GM12801 (cell line): ENCODE data around the gene CYFIP2.

Source experiments
- TF ChIP-seq, protein P1 (sequence below): IDR thresholded peaks from one replicate; pipeline ENCODE4 v1.5.1; 2011; ENCODE audit warnings: control low read depth; ENCODE audit not compliant: insufficient read length; ENCODE audit errors: extremely low read depth

The CYFIP2 gene

DNA sequence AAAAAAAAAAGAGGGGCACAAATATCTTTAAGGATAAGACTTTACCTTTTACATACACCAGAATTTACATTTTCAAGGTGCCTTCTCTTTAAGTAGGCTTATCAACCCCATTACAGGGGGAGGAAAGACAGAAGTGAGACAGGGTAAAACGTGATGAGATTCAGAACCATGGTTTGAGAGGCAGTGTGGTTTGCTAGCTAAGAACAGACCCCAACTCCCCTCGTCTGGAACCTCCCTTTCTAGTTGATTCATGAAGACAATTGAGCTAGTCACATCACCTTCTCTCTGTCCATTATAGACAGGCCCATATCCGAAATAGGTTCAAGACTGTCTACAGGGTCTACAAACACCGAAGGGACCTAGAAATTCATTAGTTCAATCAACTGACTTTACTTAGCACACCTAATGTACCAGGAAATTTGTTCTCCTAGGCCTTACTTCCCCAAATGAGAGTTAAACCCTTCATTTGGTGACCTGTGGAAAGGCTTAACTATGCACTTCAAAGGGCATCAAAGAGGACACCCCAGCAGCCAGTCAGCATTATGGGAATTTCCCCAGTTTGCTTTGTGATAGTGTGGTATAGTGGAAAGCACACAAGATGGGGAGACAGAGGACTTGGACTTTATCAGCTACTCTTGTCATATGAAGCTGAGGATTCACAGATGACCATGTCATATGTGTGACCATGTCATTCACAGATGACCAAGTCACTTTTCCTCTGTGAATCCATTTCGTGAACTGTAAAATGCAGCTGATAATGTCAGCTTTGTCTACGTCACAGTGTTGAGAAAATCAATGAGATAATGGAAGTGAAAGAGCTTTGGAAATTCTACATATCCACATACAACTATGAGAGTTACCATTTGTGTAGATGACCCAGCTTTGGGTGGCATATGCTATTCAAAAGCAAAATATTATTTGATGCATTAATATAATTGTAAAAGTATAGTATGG is 40.2 kb upstream of the CYFIP2 start:
- TF ChIP-seq, protein P1, sequence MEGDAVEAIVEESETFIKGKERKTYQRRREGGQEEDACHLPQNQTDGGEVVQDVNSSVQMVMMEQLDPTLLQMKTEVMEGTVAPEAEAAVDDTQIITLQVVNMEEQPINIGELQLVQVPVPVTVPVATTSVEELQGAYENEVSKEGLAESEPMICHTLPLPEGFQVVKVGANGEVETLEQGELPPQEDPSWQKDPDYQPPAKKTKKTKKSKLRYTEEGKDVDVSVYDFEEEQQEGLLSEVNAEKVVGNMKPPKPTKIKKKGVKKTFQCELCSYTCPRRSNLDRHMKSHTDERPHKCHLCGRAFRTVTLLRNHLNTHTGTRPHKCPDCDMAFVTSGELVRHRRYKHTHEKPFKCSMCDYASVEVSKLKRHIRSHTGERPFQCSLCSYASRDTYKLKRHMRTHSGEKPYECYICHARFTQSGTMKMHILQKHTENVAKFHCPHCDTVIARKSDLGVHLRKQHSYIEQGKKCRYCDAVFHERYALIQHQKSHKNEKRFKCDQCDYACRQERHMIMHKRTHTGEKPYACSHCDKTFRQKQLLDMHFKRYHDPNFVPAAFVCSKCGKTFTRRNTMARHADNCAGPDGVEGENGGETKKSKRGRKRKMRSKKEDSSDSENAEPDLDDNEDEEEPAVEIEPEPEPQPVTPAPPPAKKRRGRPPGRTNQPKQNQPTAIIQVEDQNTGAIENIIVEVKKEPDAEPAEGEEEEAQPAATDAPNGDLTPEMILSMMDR: no peak

DNA sequence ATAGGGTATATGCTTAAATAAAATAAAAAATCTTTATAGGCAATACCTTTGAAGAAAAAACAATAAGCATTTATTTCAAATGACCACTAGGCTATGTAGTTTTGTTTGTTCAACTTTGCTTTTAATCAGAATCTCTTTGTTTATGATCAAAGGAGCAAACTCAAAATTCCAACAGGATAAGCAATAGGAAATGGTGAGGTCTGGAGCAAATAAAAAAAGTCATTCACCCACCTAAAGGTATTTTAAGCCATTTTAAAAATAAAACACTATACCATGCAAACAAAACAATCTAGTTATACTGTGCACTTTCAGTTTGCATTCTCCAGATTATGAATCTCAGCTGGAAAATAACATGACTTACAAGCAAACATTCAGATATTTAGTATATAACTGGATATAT is 35.3 kb upstream of the CYFIP2 start:
- TF ChIP-seq, protein P1: no peak

GRCh38 chr5:157232706-157233105 is 33.2 kb upstream of the CYFIP2 start:
- TF ChIP-seq, protein P1: no peak

DNA sequence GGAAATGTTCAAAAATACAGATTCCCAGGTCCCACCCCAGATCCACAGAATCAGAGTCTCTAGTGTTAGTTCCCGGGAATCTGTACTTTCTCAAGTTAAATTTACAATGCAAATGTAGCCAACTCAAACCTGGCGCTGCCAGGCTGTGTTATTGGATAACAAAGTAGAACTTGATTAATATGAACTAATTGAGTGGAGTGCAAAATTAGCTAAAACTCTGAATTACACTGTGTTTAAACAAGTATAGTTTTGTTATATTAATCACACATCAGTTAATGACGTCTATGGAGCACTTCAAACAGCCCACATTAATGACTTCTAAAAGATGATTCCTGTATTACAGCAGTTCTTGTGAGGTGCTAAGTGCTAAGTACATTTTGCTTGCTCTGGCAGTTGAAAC is 32.4 kb upstream of the CYFIP2 start:
- TF ChIP-seq, protein P1: no peak

GRCh38 chr5:157236423-157236822 is 29.5 kb upstream of the CYFIP2 start:
- TF ChIP-seq, protein P1: no peak

DNA sequence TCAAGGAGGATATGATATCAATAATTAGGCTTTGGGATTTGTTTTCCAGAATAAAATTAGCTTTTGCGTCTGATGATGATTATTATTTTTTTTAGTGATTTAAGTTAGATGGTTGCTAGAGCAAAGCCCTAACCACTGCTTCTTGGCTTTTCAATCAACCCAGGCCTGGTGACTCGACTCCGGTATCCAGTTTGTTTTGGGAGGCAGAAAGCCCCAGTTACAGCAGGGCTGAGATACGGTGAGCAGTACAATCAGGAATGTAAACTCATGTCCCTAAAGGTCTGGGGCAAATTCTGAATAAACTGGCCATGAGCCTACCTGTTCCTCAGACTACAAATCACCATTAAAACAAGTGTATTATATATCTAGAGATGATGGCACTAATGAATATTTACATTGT is 24.4 kb upstream of the CYFIP2 start:
- TF ChIP-seq, protein P1: no peak

- TF ChIP-seq, protein P1: no peak
Measured at GRCh38 chr5:157245476-157245875, 20.4 kb upstream of the CYFIP2 start.
